HEK293 (cell line): ENCODE results near the gene CCNL1.

Source experiments
- CTCF ChIA-PET: fragments of 350-600 bp; formaldehyde crosslinking; extraction: SDS; loops from one replicate; lab custom pipeline; 2021; ENCODE audit warnings: antibody characterized with exemption; lab: Yijun Ruan, JAX
- POLR2A ChIA-PET: fragments of 300-600 bp; formaldehyde crosslinking; extraction: SDS; loops from one replicate; lab custom pipeline; 2020; ENCODE audit warnings: antibody characterized with exemption, inconsistent platforms; lab: Yijun Ruan, JAX
- H3K27ac ChIP-seq: fragments of 200-500 bp; sonication (Bioruptor generic); 2 replicates; pipeline ENCODE4 v1.5.1; 2014; ENCODE audit warnings: low read depth, low read length, control low read depth, inconsistent platforms; ENCODE audit errors: extremely low read depth
- H3K36me3 ChIP-seq, 2 experiments: fragments of 200-500 bp in 1 of 2; sonication (Bioruptor generic) in 1 of 2; 1 replicate in 1 of 2; 2 replicates in 1 of 2; pipeline ENCODE4 v1.5.1; 2014 to 2017; ENCODE audit warnings: inconsistent platforms in 2 of 2, low read length in 2 of 2; ENCODE audit not compliant: control insufficient read depth in 2 of 2, insufficient read depth in 1 of 2
- H3K4me1 ChIP-seq: fragments of 200-500 bp; sonication (Bioruptor generic); 2 replicates; pipeline ENCODE4 v1.5.1; 2014; ENCODE audit warnings: mild to moderate bottlenecking, low read length, inconsistent platforms; ENCODE audit not compliant: control insufficient read depth, insufficient read depth
- H3K4me3 ChIP-seq: 2 replicates; pipeline ENCODE4 v1.5.1; 2011; ENCODE audit warnings: low read depth, mild to moderate bottlenecking, control low read depth, low read length, moderate library complexity
- H3K9me3 ChIP-seq: fragments of 200-500 bp; sonication (Bioruptor generic); 2 replicates; pipeline ENCODE4 v1.5.1; 2014; ENCODE audit warnings: low read depth, low read length, inconsistent platforms; ENCODE audit not compliant: control insufficient read depth, insufficient read depth
- GFI1B ChIP-seq: fragments of 450-650 bp; formaldehyde crosslinking; IDR thresholded peaks from 2 replicates; pipeline ENCODE4 v1.5.1; 2016; ENCODE audit warnings: missing biosample characterization, missing genetic modification characterization
- MEIS1 ChIP-seq: sonication (generic); formaldehyde crosslinking; IDR thresholded peaks from 2 replicates; pipeline ENCODE4 v1.8.1; 2022; ENCODE audit warnings: missing genetic modification reagents, mild to moderate bottlenecking, borderline replicate concordance
- SALL2 ChIP-seq: fragments of 450-650 bp; formaldehyde crosslinking; IDR thresholded peaks from 2 replicates; pipeline ENCODE4 v1.5.0; 2017; ENCODE audit warnings: missing biosample characterization, mild to moderate bottlenecking, missing genetic modification characterization, borderline replicate concordance
- WT1 ChIP-seq: fragments of 450-650 bp; formaldehyde crosslinking; IDR thresholded peaks from 2 replicates; pipeline ENCODE4 v1.5.1; 2016; ENCODE audit warnings: missing biosample characterization, missing genetic modification characterization
- ZFP41 ChIP-seq: fragments of 450-650 bp; formaldehyde crosslinking; IDR thresholded peaks from 2 replicates; pipeline ENCODE4 v1.5.1; 2016; ENCODE audit warnings: missing biosample characterization, missing genetic modification characterization, borderline replicate concordance
- ZNF155 ChIP-seq: fragments of 450-650 bp; formaldehyde crosslinking; IDR thresholded peaks from 2 replicates; pipeline ENCODE4 v1.5.1; 2016; ENCODE audit warnings: missing biosample characterization, missing genetic modification characterization
- ZNF16 ChIP-seq: fragments of 450-650 bp; formaldehyde crosslinking; IDR thresholded peaks from 2 replicates; pipeline ENCODE4 v1.5.1; 2016; ENCODE audit warnings: low read depth, missing biosample characterization, missing genetic modification characterization
- ZNF175 ChIP-seq: fragments of 450-650 bp; formaldehyde crosslinking; IDR thresholded peaks from 2 replicates; pipeline ENCODE4 v1.5.1; 2016; ENCODE audit warnings: missing biosample characterization, missing genetic modification characterization
- ZNF202 ChIP-seq: fragments of 450-650 bp; formaldehyde crosslinking; IDR thresholded peaks from 2 replicates; pipeline ENCODE4 v1.5.1; 2016; ENCODE audit warnings: missing biosample characterization, missing genetic modification characterization, borderline replicate concordance
- ZNF416 ChIP-seq: fragments of 450-650 bp; formaldehyde crosslinking; IDR thresholded peaks from 2 replicates; pipeline ENCODE4 v1.5.1; 2016; ENCODE audit warnings: missing biosample characterization, missing genetic modification characterization
- ZNF514 ChIP-seq: fragments of 450-650 bp; formaldehyde crosslinking; IDR thresholded peaks from 2 replicates; pipeline ENCODE4 v1.5.1; 2016; ENCODE audit warnings: missing biosample characterization, missing genetic modification characterization
- ZNF544 ChIP-seq: fragments of 450-650 bp; formaldehyde crosslinking; IDR thresholded peaks from 2 replicates; pipeline ENCODE4 v1.5.0; 2017; ENCODE audit warnings: missing biosample characterization, missing genetic modification characterization
- ZNF549 ChIP-seq: fragments of 450-650 bp; IDR thresholded peaks from 2 replicates; pipeline ENCODE4 v1.5.1; 2018; ENCODE audit warnings: missing biosample characterization, missing genetic modification characterization, mild to moderate bottlenecking, inconsistent platforms, moderate library complexity
- ZNF670 ChIP-seq: fragments of 450-650 bp; formaldehyde crosslinking; IDR thresholded peaks from 2 replicates; pipeline ENCODE4 v1.5.1; 2016; ENCODE audit warnings: missing biosample characterization, missing genetic modification characterization, low read depth
- ZNF792 ChIP-seq: fragments of 450-650 bp; formaldehyde crosslinking; IDR thresholded peaks from 2 replicates; pipeline ENCODE4 v1.5.1; 2016; ENCODE audit warnings: missing biosample characterization, missing genetic modification characterization
- TF ChIP-seq, protein P1 (sequence below): fragments of 450-650 bp; formaldehyde crosslinking; conservative IDR thresholded peaks from 2 replicates; pipeline ENCODE4 v1.5.1; 2016; ENCODE audit warnings: low read depth, missing biosample characterization, missing genetic modification characterization
- TF ChIP-seq, protein P2 (sequence below): fragments of 450-650 bp; formaldehyde crosslinking; IDR thresholded peaks from 2 replicates; pipeline ENCODE4 v1.5.1; 2016; ENCODE audit warnings: missing biosample characterization, missing genetic modification characterization, borderline replicate concordance
- TF ChIP-seq, protein P3 (sequence below): fragments of 450-650 bp; formaldehyde crosslinking; IDR thresholded peaks from 2 replicates; pipeline ENCODE4 v1.5.1; 2016; ENCODE audit warnings: missing biosample characterization, missing genetic modification characterization

The CCNL1 gene

DNA sequence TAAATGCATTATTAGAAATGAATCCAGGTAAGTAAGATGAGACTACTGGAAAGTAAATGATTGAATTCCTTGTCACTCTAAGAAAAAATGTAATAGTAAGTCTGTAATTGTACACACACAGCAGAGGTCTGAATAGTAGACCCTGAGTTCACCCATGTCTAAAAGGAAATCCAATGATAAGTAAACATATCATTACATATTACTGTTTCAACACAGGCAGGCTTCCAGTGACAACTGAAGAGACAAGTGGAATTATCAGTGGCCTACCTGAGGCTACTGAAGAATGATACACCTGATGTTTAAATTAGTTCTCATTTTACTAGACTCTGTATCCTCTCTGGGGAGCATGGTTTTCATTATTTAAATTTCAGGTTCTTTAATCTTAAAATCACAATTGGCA is 6.2 kb upstream of the CCNL1 start:
- H3K4me3 ChIP-seq, result no peak overlapping the region
- no peaks in the 10 kb centered on the region for H3K36me3 ChIP-seq
- POLR2A ChIA-PET, result no interaction called here
- CTCF ChIA-PET, result interaction anchor here (0.6 kb wide), 1 partner anchor 1144 kb away, joined by 3 read pairs; no protein-coding TSS in a partner anchor
- H3K27ac ChIP-seq, result no peak overlapping the region
- H3K9me3 ChIP-seq, result no peaks in the 10 kb centered on the region
- H3K4me1 ChIP-seq, result no peaks in the 10 kb centered on the region
- TF ChIP-seq ZNF202 (no peak), WT1 (tag by site-specific recombination) (no peak), GFI1B (tag by site-specific recombination) (no peak), ZNF514 (tag by site-specific recombination) (no peak), ZNF155 (no peak), ZNF416 (no peak), ZNF792 (tag by site-specific recombination) (no peak), ZNF670 (tag by site-specific recombination) (no peak), ZNF16 (no peak), ZNF544 (tag by site-specific recombination) (no peak), ZNF549 (no peak), ZFP41 (no peak), SALL2 (no peak), ZNF175 (no peak), MEIS1 (CRISPR knock-in tag) (no peak)
- TF ChIP-seq, protein P1, sequence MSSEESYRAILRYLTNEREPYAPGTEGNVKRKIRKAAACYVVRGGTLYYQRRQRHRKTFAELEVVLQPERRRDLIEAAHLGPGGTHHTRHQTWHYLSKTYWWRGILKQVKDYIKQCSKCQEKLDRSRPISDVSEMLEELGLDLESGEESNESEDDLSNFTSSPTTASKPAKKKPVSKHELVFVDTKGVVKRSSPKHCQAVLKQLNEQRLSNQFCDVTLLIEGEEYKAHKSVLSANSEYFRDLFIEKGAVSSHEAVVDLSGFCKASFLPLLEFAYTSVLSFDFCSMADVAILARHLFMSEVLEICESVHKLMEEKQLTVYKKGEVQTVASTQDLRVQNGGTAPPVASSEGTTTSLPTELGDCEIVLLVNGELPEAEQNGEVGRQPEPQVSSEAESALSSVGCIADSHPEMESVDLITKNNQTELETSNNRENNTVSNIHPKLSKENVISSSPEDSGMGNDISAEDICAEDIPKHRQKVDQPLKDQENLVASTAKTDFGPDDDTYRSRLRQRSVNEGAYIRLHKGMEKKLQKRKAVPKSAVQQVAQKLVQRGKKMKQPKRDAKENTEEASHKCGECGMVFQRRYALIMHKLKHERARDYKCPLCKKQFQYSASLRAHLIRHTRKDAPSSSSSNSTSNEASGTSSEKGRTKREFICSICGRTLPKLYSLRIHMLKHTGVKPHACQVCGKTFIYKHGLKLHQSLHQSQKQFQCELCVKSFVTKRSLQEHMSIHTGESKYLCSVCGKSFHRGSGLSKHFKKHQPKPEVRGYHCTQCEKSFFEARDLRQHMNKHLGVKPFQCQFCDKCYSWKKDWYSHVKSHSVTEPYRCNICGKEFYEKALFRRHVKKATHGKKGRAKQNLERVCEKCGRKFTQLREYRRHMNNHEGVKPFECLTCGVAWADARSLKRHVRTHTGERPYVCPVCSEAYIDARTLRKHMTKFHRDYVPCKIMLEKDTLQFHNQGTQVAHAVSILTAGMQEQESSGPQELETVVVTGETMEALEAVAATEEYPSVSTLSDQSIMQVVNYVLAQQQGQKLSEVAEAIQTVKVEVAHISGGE (tag by site-specific recombination), result no peak
- TF ChIP-seq, protein P2, sequence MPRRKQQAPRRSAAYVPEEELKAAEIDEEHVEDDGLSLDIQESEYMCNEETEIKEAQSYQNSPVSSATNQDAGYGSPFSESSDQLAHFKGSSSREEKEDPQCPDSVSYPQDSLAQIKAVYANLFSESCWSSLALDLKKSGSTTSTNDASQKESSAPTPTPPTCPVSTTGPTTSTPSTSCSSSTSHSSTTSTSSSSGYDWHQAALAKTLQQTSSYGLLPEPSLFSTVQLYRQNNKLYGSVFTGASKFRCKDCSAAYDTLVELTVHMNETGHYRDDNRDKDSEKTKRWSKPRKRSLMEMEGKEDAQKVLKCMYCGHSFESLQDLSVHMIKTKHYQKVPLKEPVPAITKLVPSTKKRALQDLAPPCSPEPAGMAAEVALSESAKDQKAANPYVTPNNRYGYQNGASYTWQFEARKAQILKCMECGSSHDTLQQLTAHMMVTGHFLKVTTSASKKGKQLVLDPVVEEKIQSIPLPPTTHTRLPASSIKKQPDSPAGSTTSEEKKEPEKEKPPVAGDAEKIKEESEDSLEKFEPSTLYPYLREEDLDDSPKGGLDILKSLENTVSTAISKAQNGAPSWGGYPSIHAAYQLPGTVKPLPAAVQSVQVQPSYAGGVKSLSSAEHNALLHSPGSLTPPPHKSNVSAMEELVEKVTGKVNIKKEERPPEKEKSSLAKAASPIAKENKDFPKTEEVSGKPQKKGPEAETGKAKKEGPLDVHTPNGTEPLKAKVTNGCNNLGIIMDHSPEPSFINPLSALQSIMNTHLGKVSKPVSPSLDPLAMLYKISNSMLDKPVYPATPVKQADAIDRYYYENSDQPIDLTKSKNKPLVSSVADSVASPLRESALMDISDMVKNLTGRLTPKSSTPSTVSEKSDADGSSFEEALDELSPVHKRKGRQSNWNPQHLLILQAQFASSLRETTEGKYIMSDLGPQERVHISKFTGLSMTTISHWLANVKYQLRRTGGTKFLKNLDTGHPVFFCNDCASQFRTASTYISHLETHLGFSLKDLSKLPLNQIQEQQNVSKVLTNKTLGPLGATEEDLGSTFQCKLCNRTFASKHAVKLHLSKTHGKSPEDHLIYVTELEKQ, result no peak
- TF ChIP-seq, protein P3, sequence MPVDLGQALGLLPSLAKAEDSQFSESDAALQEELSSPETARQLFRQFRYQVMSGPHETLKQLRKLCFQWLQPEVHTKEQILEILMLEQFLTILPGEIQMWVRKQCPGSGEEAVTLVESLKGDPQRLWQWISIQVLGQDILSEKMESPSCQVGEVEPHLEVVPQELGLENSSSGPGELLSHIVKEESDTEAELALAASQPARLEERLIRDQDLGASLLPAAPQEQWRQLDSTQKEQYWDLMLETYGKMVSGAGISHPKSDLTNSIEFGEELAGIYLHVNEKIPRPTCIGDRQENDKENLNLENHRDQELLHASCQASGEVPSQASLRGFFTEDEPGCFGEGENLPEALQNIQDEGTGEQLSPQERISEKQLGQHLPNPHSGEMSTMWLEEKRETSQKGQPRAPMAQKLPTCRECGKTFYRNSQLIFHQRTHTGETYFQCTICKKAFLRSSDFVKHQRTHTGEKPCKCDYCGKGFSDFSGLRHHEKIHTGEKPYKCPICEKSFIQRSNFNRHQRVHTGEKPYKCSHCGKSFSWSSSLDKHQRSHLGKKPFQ (tag by site-specific recombination), result no peak
- TF ChIP-seq, all 188 proteins: peak for 0
